Activated T-cell treated with anti-CD3 and anti-CD28 coated beads, Interleukin-2, amount 50 U/mL, for 4 hours (primary cell): ENCODE measurements around the gene INPPL1. TPM values are rescaled to one million over a fixed set of nuclear protein-coding genes. Genes with fewer than 3 reads are reported as not detected.

Experiments
- total RNA-seq, 3 donors: library from RNA; stranded (reverse); gene quantifications; one replicate each; pipeline ENCODE4 v1.2.1, GENCODE V29; 2021

The INPPL1 gene
- total RNA-seq, 3 donors from 2014 or later = 69.5 to 90.2 (median 79.5) TPM

Other genes starting within 250 kb of the INPPL1 start
- gene IL18BP, start 225.9 kb upstream of the INPPL1 start, total RNA-seq = 1 to 10 TPM; 7.9 to 9.8 (median 9.3) TPM
- 10 to 100 TPM; 80.8 to 90.6 (median 85.3) TPM for gene NUMA1, start 144.2 kb upstream of the INPPL1 start, total RNA-seq
- 1 to 10 TPM; 3.3 to 7.7 (median 7.3) TPM for gene LRRC51, start 143.9 kb upstream of the INPPL1 start, total RNA-seq
- 10 to 100 TPM; 77.6 to 82.1 (median 78.2) TPM for gene LAMTOR1, start 121.5 kb upstream of the INPPL1 start, total RNA-seq
- not detected for gene TOMT, start 118.8 kb upstream of the INPPL1 start, total RNA-seq
- 10 to 100 TPM; 56.2 to 68.9 (median 58.9) TPM for gene ANAPC15, start 112.1 kb upstream of the INPPL1 start, total RNA-seq
- gene FOLR3, start 89.0 kb upstream of the INPPL1 start, total RNA-seq = not detected
- gene FOLR1, start 32.6 kb upstream of the INPPL1 start, total RNA-seq = under 1 TPM in 2 of 3 donors, not detected in 1; 0.20 to 0.24 TPM
- not detected for gene FOLR2, start 8.0 kb upstream of the INPPL1 start, total RNA-seq
- not detected for gene PHOX2A, start 19.4 kb downstream of the INPPL1 start, total RNA-seq
- 10 to 100 TPM; 50.2 to 55.7 (median 54.6) TPM for gene CLPB, start 209.8 kb downstream of the INPPL1 start, total RNA-seq